GM13976 (cell line): ENCODE results near the gene SNPH.
"Not testable (repeated sequence)": the region's sequence is repeated elsewhere in the genome, so short reads cannot be mapped to it uniquely, and the experiment has no call there.

Experiments
- DNase-seq: peaks from one replicate; pipeline ENCODE4 v3.0.0; 2012; ENCODE audit warnings: low spot score
- CTCF ChIP-seq: IDR thresholded peaks from 2 replicates; pipeline ENCODE4 v1.5.1; 2012; ENCODE audit warnings: borderline replicate concordance, mild to moderate bottlenecking; ENCODE audit not compliant: insufficient read depth; ENCODE audit errors: extremely low read depth, missing control alignments, control extremely low read depth
- in situ Hi-C: fragments of 300-500 bp; cut with MboI; formaldehyde crosslinking; loops from one replicate; pipeline ENCODE4 v1.12.0; 2022; ENCODE audit warnings: low sequenced_read_pairs, mixed read lengths, inconsistent platforms; ENCODE audit not compliant: unreplicated experiment

Gene SNPH

GRCh38 chr20:1245578-1245977 is 20.5 kb upstream of the SNPH start:
- no peak for TF ChIP-seq CTCF
- in situ Hi-C loops, result no loop called here
- DNase-seq, result no peak

GRCh38 chr20:1247689-1248088 is 18.4 kb upstream of the SNPH start:
- in situ Hi-C loops, result no loop called here
- TF ChIP-seq CTCF, result no peak
- DNase-seq, result no peak

GRCh38 chr20:1250282-1250681 is 15.8 kb upstream of the SNPH start:
- in situ Hi-C loops, DNase-seq: not testable (repeated sequence)

GRCh38 chr20:1252416-1252815 is 13.7 kb upstream of the SNPH start:
- no peak for DNase-seq
- TF ChIP-seq CTCF, result no peak
- in situ Hi-C loops, result no loop called here

- in situ Hi-C loops, result no loop called here
- TF ChIP-seq CTCF, result no peak
- DNase-seq, result no peak
These were observed 11.8 kb upstream of the SNPH start for GRCh38 chr20:1254254-1254653.

GRCh38 chr20:1255675-1256074 is 10.4 kb upstream of the SNPH start:
- in situ Hi-C loops, result no loop called here
- TF ChIP-seq CTCF, result no peak
- DNase-seq, result no peak

GRCh38 chr20:1263853-1264252 is 2.2 kb upstream of the SNPH start:
- in situ Hi-C loops, result no loop called here
- no peak for TF ChIP-seq CTCF
- no peak for DNase-seq
